Activated CD8-positive, alpha-beta T cell treated with anti-CD3 and anti-CD28 coated beads, Interleukin-2, amount 10 ng/mL, durations not matched to agents 7 days and 5 days (primary cell): ENCODE measurements around the gene PLSCR2. TPM values are rescaled to one million over a fixed set of nuclear protein-coding genes. Genes with fewer than 3 reads are reported as not detected.
"Not testable (repeated sequence)": the region's sequence is repeated elsewhere in the genome, so short reads cannot be mapped to it uniquely, and the experiment has no call there.

ENCODE experiments used
- ATAC-seq: fragments of 150-1000 bp; cut with Tn5 transposase; one replicate; pipeline ENCODE4 v1.10.0; 2021; ENCODE audit warnings: moderate library complexity
- CTCF ChIA-PET: fragments of 350-600 bp; sonication (Branson Sonifier 250); formaldehyde crosslinking; loops from one replicate; lab custom pipeline; 2021; ENCODE audit warnings: antibody characterized with exemption; lab: Charles Lee
- POLR2A ChIA-PET: fragments of 350-600 bp; sonication (Branson Sonifier 250); formaldehyde crosslinking; loops from one replicate; lab custom pipeline; 2021; ENCODE audit warnings: antibody characterized with exemption; lab: Charles Lee
- DNase-seq: peaks from one replicate; pipeline ENCODE4 v3.0.0-alpha.2; 2020
- H3K27ac Mint-ChIP-seq: one replicate; pipeline ENCODE4 v1.8.0; 2021; ENCODE audit warnings: mild to moderate bottlenecking, mixed read lengths
- H3K27me3 Mint-ChIP-seq: one replicate; pipeline ENCODE4 v1.8.0; 2021; ENCODE audit warnings: low read depth, mixed read lengths
- H3K36me3 Mint-ChIP-seq: one replicate; pipeline ENCODE4 v1.8.0; 2021; ENCODE audit warnings: low read depth, mixed read lengths
- H3K4me1 Mint-ChIP-seq: one replicate; pipeline ENCODE4 v1.8.0; 2021; ENCODE audit warnings: low read depth, mixed read lengths
- H3K4me3 Mint-ChIP-seq: one replicate; pipeline ENCODE4 v1.8.0; 2021; ENCODE audit warnings: mild to moderate bottlenecking, mixed read lengths
- H3K9me3 Mint-ChIP-seq: one replicate; pipeline ENCODE4 v1.8.0; 2022; ENCODE audit warnings: mixed read lengths; ENCODE audit not compliant: insufficient read depth
- total RNA-seq, 2 experiments: library from RNA; stranded (reverse); gene quantifications; one replicate each; pipeline ENCODE4 v1.2.3, GENCODE V29; 2021

Gene PLSCR2
- total RNA-seq, 2 experiments from 2014 or later, result not detected

DNA sequence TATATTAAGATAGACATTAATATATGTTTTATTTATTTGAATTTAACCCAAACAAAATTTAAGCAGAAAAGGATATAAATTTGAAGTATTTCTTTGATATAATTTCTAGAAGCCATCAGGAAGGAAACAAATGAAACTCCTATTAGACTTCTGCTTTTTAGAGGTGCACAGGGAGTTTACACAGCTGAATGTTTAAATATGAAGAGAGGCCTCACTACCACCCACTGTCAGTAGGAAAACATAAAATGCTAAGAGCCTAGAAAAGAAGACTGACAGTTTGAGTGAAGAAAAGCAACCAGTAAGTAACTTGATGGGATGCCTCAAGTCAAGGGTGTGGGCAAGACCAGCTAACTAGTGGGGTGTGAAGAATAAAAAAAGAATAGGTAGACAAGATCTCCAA, 19.7 kb downstream of the PLSCR2 start:
- Mint-ChIP-seq H3K9me3 (no peaks in the 10 kb centered on the region), H3K27me3 (no peaks in the 10 kb centered on the region), H3K36me3 (no peaks in the 10 kb centered on the region), H3K27ac (no peak overlapping the region), H3K4me1 (no peaks in the 10 kb centered on the region), H3K4me3 (no peak overlapping the region)
- ChIA-PET POLR2A (no interaction called here), CTCF (no interaction called here)
- ATAC-seq (no peak), DNase-seq (no peak)

DNA sequence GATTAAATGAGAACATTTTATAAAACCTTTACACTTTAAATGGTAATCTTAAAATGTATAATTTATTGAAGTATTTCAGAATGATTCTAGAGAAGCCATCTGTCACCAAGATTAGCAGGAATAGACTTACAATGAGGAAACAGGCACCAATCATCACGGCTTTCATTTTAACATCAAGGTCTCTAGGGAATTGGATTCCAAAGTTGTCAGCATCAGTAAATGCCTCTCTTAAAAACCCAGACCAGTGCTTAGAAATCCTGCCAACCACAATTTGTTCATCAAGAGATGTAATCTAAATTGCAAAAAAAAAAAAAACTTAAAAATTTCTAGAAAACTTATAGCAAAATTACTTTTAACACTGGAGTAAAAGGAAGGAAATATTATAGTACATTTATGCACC, 20.3 kb downstream of the PLSCR2 start:
- Mint-ChIP-seq H3K9me3 (no peaks in the 10 kb centered on the region), H3K27me3 (no peaks in the 10 kb centered on the region), H3K4me3 (no peak overlapping the region), H3K27ac (no peak overlapping the region), H3K36me3 (no peaks in the 10 kb centered on the region), H3K4me1 (no peaks in the 10 kb centered on the region)
- DNase-seq (no peak), ATAC-seq (no peak)
- ChIA-PET POLR2A (no interaction called here), CTCF (no interaction called here)

DNA sequence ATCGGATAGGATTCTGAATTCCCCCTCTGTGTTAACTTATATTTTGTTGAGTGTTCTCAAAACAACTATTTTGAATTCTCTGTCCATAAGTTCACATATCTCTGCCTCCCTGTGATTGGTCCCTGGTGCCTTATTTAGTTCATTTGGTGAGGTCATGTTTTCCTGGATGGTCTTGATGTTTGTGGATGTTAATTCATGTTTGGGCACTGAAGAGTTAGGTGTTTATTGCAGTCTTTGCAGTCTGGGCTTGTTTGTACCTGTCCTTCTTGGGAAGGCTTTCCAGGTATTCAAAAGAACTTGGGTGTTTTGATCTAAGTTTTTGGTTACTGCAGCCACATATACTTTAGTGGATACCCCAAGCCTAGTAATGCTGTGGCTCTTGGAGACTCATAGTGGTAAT, 23.3 kb downstream of the PLSCR2 start:
- Mint-ChIP-seq H3K27ac (no peak overlapping the region), H3K4me3 (no peak overlapping the region), H3K27me3 (peaks cover 4% of the 10 kb centered on the region), H3K9me3 (no peaks in the 10 kb centered on the region), H3K4me1 (no peaks in the 10 kb centered on the region), H3K36me3 (no peaks in the 10 kb centered on the region)
- no peak for DNase-seq
- no peak for ATAC-seq
- POLR2A ChIA-PET, result no interaction called here
- CTCF ChIA-PET, result no interaction called here

DNA sequence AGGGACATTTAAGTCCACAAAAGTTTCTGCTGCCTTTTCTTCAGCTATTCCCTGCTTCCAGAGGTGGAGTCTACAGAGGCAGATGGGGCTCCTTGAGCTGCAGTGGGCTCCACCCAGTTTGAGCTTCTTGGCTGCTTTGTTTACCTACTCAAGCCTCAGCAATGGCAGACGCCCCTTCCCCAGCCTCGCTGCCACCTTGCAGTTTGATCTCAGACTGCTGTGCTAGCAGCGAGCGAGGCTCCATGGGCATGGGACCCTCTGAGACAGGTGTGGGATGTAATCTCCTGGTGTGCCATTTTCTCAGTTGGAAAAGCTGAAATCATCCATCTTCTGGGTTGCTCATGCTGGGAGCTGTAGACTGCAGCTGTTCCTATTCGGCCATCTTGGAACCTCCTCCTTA, 29.1 kb downstream of the PLSCR2 start:
- not testable (repeated sequence) for H3K27me3 Mint-ChIP-seq

DNA sequence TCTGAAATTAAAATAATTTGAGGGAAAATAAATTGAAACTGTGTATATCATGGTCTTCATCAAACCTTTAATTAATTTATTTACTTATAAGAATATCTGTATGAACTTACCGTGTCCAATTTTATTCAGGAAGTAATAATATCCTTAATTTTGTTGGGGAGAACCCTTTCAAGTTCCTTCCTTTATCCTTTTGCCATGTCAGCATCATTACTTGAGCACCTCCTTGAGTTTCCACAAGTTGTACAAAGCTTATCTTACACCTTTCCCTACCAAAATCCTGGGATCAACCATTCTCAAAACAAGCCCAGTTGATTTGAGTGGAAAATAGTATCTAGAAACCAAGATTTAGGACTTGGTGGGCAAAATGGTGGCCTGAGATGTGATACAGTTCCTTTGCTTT, 37.3 kb downstream of the PLSCR2 start:
- DNase-seq, result no peak
- ATAC-seq, result no peak
- no peaks in the 10 kb centered on the region for H3K27me3 Mint-ChIP-seq
- H3K4me1 Mint-ChIP-seq, result no peaks in the 10 kb centered on the region
- no peaks in the 10 kb centered on the region for H3K36me3 Mint-ChIP-seq
- no peak overlapping the region for H3K27ac Mint-ChIP-seq
- no peak overlapping the region for H3K4me3 Mint-ChIP-seq
- H3K9me3 Mint-ChIP-seq, result no peaks in the 10 kb centered on the region
- CTCF ChIA-PET, result no interaction called here
- POLR2A ChIA-PET, result no interaction called here

More for the DNA sequence above, 29.1 kb downstream of the PLSCR2 start:
- CTCF ChIA-PET, POLR2A ChIA-PET, H3K27ac Mint-ChIP-seq, H3K4me1 Mint-ChIP-seq, H3K9me3 Mint-ChIP-seq, H3K36me3 Mint-ChIP-seq, H3K4me3 Mint-ChIP-seq, DNase-seq, ATAC-seq: not testable (repeated sequence)

DNA sequence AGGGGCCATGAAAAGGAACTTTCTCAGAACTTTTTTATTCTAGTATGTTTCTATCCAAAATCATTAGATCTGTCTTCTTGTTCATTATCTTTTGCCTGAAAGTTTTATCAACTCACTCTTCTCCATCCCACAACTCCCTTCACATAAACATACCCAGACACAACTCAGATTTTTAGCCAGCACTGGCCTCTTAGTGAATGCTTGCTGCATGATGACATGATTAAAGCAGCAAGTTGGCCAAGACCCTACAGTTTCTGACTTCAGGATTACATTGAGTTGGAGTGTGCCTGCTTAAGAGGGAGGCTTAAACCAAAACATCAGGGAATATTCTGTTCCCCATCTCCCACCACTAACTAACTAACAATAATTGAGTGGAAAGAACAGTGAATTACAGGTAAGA, 38.1 kb downstream of the PLSCR2 start:
- Mint-ChIP-seq H3K27me3 (peaks cover 2% of the 10 kb centered on the region), H3K36me3 (no peaks in the 10 kb centered on the region), H3K4me1 (no peaks in the 10 kb centered on the region), H3K27ac (no peak overlapping the region), H3K9me3 (no peaks in the 10 kb centered on the region), H3K4me3 (no peak overlapping the region)
- no peak for DNase-seq
- POLR2A ChIA-PET, result no interaction called here
- no peak for ATAC-seq
- CTCF ChIA-PET, result no interaction called here

DNA sequence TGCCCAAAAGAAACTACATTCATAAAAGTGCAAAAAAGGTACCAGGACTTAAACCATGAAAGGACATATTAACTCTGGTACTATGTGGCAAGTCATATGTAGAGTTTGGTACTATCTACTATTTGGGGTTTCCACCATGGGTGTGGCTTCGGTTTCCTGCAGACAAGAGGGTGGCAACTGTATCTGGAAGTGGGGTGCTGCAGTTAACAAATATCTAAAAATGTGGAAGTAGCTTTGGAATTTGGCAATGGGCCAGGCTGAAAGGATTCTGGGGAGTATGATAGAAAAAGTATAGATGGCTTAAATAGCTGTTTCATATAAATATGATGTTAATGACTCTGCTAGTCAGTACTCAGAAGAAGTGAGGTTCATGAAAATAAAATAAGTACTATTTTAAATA, 44.0 kb downstream of the PLSCR2 start:
- no peak for DNase-seq
- POLR2A ChIA-PET, result interaction anchor here (0.6 kb wide), 1 partner anchor 246 kb away, joined by 3 read pairs; no protein-coding TSS in a partner anchor
- peaks cover 4% of the 10 kb centered on the region for H3K27me3 Mint-ChIP-seq
- H3K4me3 Mint-ChIP-seq, result no peak overlapping the region
- CTCF ChIA-PET, result no interaction called here
- H3K36me3 Mint-ChIP-seq, result no peaks in the 10 kb centered on the region
- H3K27ac Mint-ChIP-seq, result no peak overlapping the region
- H3K9me3 Mint-ChIP-seq, result no peaks in the 10 kb centered on the region
- ATAC-seq, result no peak
- no peaks in the 10 kb centered on the region for H3K4me1 Mint-ChIP-seq

DNA sequence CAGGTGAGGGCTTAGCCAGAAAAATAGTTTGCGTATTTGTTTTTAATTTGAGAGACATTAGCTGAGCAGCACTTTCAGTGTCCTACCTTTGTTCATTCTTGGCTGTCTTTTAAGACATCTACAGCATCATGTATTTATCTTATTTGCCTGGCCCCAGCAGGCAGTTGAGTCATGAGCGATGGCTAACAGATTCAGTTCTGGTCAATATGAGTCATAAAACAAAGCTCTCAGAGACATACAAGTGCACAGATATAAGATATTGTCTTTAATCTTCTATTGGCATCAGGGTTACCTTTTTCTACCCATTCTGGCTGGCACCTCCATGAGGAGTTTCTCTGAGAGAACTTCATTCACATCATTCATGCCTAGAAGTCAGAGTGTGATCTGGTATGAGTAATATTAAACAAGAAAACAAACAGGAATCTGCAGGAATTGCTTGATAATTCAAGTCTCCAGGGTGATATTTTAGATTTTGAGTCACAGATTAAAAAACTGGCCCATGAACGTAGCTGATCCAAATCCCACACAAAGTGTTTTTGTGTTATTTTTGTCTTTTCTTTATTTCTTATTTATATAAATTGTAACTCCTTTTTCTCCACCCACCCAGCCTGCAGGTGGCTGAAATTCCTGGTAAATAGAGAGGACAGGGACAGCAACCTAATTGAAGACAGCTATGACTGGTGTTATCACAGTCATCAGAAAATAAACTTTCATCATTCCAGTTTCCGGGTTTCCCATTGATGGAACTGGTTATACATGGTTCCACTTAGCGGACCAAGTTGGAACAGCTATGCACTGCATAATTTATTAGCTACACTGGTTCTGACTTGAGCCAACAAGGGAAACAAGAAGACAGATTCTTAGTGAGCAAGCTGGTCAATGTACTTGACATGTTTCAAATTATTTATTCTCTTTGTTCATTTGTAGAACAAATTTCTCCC, 47.3 kb downstream of the PLSCR2 start:
- Mint-ChIP-seq H3K4me3 (no peak overlapping the region), H3K27ac (no peak overlapping the region), H3K4me1 (no peaks in the 10 kb centered on the region), H3K36me3 (no peaks in the 10 kb centered on the region), H3K9me3 (no peaks in the 10 kb centered on the region), H3K27me3 (peaks cover 6% of the 10 kb centered on the region)
- POLR2A ChIA-PET, result no interaction called here
- CTCF ChIA-PET, result no interaction called here
- DNase-seq (no peak), ATAC-seq (no peak)

DNA sequence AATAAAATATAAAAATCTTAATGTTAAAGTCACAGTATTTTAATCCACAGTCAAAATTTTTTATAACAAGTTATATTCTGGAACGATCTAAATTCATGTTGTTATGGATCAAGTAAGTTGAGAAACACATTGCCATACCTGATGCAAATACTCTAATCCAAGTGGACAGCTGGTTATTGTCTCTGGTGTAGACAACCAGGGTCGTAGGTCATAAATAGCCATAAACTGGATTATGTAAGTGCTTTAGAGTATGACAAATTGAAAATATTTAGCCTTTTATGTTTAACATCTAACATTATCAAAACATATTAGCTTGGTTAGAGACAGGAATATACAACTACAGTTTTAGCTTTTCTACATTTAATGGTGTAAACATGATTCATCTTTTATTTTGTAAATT, 53.0 kb downstream of the PLSCR2 start:
- ChIA-PET POLR2A (no interaction called here), CTCF (no interaction called here)
- Mint-ChIP-seq H3K27ac (no peak overlapping the region), H3K4me3 (no peak overlapping the region), H3K36me3 (no peaks in the 10 kb centered on the region), H3K27me3 (peaks cover 2% of the 10 kb centered on the region), H3K9me3 (peaks cover 10% of the 10 kb centered on the region), H3K4me1 (no peaks in the 10 kb centered on the region)
- ATAC-seq (no peak), DNase-seq (no peak)

DNA sequence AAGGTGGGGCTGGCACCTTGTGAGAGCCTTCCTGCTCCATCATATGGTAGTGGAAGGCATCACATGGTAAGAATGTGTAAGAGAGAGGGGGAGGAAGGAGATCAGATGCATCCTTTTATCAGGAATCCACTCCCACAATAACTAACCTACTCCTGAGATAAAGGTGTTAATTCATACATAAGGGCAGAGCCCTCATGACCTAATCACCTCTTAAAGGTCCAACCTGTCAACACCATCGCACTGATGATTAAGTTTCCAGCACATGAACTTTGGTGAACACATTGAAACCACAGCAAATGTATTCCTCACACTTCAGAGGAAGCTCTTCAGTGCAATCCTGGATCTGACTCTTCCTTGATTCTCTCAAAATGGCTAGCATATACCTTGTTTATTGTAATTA, 55.4 kb downstream of the PLSCR2 start:
- H3K27ac Mint-ChIP-seq, result no peak overlapping the region
- DNase-seq (no peak), ATAC-seq (no peak)
- H3K4me1 Mint-ChIP-seq, result no peaks in the 10 kb centered on the region
- ChIA-PET CTCF (no interaction called here), POLR2A (no interaction called here)
- peaks cover 24% of the 10 kb centered on the region for H3K9me3 Mint-ChIP-seq
- no peaks in the 10 kb centered on the region for H3K27me3 Mint-ChIP-seq
- H3K36me3 Mint-ChIP-seq, result no peaks in the 10 kb centered on the region
- no peak overlapping the region for H3K4me3 Mint-ChIP-seq

DNA sequence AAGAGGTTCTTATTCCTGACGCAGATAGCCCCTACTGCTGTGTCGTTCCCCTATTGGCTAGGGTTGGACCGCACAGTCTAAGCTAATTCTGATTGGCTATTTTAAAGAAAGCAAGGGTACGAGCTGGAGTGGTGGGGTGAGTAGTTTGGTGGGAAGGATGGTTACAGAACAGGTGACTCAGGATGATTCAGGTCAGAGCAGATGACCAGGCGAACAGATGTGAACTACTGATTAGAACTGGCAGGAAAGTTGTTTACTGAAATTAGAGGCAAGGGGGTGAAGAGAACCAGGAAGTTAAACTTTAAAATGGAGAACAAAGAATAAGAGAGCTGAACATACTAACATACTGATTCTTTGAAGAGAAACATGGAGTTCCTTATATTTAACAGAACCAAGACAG, 56.6 kb downstream of the PLSCR2 start:
- H3K9me3 Mint-ChIP-seq, result peaks cover 25% of the 10 kb centered on the region
- ATAC-seq, DNase-seq, H3K4me1 Mint-ChIP-seq, H3K27ac Mint-ChIP-seq, CTCF ChIA-PET, H3K4me3 Mint-ChIP-seq, H3K36me3 Mint-ChIP-seq, H3K27me3 Mint-ChIP-seq, POLR2A ChIA-PET: not testable (repeated sequence)

DNA sequence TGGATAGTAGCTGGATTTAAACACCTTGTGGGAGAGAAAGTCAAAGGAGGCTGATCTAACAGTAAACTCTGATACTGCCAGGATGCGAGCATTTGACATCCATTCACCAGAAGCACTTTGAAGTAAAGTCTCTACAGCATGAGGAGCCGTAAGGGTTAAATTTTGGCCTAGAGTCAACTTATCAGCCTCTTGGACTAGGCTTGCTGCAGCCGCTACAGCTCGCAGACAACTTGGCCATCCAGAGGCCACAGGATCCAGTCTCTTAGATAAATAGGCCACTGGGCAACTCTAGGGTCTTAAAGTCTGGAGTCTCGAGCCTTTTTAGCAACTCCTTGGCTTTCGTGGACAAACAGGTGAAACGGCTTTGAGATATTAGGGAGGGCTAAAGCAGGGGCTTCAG, 61.4 kb downstream of the PLSCR2 start:
- ChIA-PET CTCF (no interaction called here), POLR2A (no interaction called here)
- no peak for ATAC-seq

More for the DNA sequence above, 61.4 kb downstream of the PLSCR2 start:
- no peak overlapping the region for H3K27ac Mint-ChIP-seq
- H3K27me3 Mint-ChIP-seq, result no peaks in the 10 kb centered on the region
- H3K36me3 Mint-ChIP-seq, result no peaks in the 10 kb centered on the region
- peaks cover 25% of the 10 kb centered on the region for H3K9me3 Mint-ChIP-seq
- DNase-seq, result no peak
- H3K4me1 Mint-ChIP-seq, result no peaks in the 10 kb centered on the region
- no peak overlapping the region for H3K4me3 Mint-ChIP-seq
